Measurements from ENCODE around the gene MED31. TPM values are rescaled to one million over a fixed set of nuclear protein-coding genes. Genes with fewer than 3 reads are reported as not detected.

Gene MED31
- total and polyA plus RNA-seq, 2 experiments from 2014 or later = 8.9 to 70.0 TPM

DNA sequence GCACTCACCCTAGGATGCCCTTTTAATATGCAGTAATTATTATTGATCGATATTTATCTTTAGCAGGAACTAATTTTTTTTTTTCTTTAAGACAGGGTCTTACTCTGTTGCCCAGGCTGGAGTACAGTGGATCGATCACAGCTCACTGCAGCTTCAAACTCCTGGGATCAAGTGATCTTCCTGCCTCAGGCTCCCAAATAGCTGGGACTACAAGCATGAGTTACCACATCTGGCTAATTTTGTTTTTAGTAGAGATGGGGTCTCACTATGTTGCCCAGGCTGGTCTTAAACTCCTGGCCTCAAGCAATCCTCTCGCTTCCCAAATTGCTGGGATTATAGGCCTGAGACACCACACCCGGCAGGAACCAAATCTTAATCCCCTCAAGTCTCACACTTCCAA lies 40.2 kb downstream of the MED31 start:
- H3K4me3 ChIP-seq = no peak overlapping the region
- TF ChIP-seq EZH2 (IDR thresholded peaks at IDR 0.05; ENCODE audit: insufficient read depth, poor library complexity, severe bottlenecking) (no peak), EZH2phosphoT487 (IDR thresholded peaks at IDR 0.05; ENCODE audit: insufficient read depth, low read depth) (no peak)
- H4K20me1 ChIP-seq (ENCODE audit: insufficient read depth) = no peaks in the 10 kb centered on the region
- in situ Hi-C loops (cut with MboI) = no loop called here
- H3K9me2 ChIP-seq (ENCODE audit: insufficient read depth) = no peaks in the 10 kb centered on the region
- H3K36me3 ChIP-seq (ENCODE audit: low read depth) = peaks cover 37% of the 10 kb centered on the region
- no peak for DNase-seq
- H3K9me3 ChIP-seq (ENCODE audit: low read depth) = no peaks in the 10 kb centered on the region
- H3K4me1 ChIP-seq (ENCODE audit: insufficient read depth) = peaks cover 7% of the 10 kb centered on the region
- peaks cover 6% of the 10 kb centered on the region; the same call in 1 of the 2 replicates for H3F3A ChIP-seq (ENCODE audit: insufficient read depth)
- H3K27me3 ChIP-seq (replicated peaks; ENCODE audit: insufficient read depth) = no peaks in the 10 kb centered on the region
- no peak overlapping the region for H3K27ac ChIP-seq
- 94 to 96% methylated on average over 4 of the region's 4 CpGs for WGBS, 2 experiments (ENCODE audit: low coverage in 1 of 2, low lambda C conversion rate in 2 of 2, missing lambda C conversion rate in 2 of 2)
- no peak overlapping the region for H2AFZ ChIP-seq
- no peak overlapping the region for H3K9ac ChIP-seq
- peaks cover 25% of the 10 kb centered on the region for H3K79me2 ChIP-seq (ENCODE audit: insufficient read depth)
- H3K4me2 ChIP-seq (ENCODE audit: unreplicated experiment) = no peak overlapping the region

DNA sequence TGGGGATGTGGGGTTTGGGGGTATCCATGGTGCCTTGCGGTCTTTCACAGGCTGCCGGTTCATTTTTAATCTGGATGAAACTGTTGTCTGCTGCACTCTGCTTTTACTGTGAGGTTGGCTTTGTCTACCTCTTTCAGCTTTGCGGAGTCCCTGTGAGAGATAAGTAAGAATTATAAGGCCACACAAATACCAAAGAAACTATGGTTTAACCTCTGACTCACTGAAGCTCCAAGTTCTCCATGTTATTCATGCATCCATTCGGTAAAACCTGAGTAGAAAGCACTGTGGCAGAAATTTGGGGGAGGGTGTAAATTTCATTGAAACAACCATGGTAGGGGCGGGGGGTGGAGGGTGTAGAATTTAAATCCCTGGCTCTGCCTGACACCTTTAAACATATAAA lies 41.4 kb downstream of the MED31 start:
- 96 to 97% methylated on average over 5 of the region's 5 CpGs for WGBS, 2 experiments (ENCODE audit: low coverage in 1 of 2, low lambda C conversion rate in 2 of 2, missing lambda C conversion rate in 2 of 2)
- H3K4me3 ChIP-seq = no peak overlapping the region
- H3K27ac ChIP-seq = no peak overlapping the region
- peaks cover 37% of the 10 kb centered on the region for H3K36me3 ChIP-seq (ENCODE audit: low read depth)
- H4K20me1 ChIP-seq (ENCODE audit: insufficient read depth) = no peaks in the 10 kb centered on the region
- in situ Hi-C loops (cut with MboI) = no loop called here
- no peak overlapping the region for H3K4me2 ChIP-seq (ENCODE audit: unreplicated experiment)
- H3K4me1 ChIP-seq (ENCODE audit: insufficient read depth) = peaks cover 7% of the 10 kb centered on the region
- no peaks in the 10 kb centered on the region for H3K9me2 ChIP-seq (ENCODE audit: insufficient read depth)
- H3K27me3 ChIP-seq (replicated peaks; ENCODE audit: insufficient read depth) = no peaks in the 10 kb centered on the region
- TF ChIP-seq EZH2 (IDR thresholded peaks at IDR 0.05; ENCODE audit: insufficient read depth, poor library complexity, severe bottlenecking) (no peak), EZH2phosphoT487 (IDR thresholded peaks at IDR 0.05; ENCODE audit: insufficient read depth, low read depth) (no peak)
- no peak overlapping the region for H3K9ac ChIP-seq
- DNase-seq = no peak
- no peak overlapping the region for H2AFZ ChIP-seq
- H3K79me2 ChIP-seq (ENCODE audit: insufficient read depth) = peaks cover 22% of the 10 kb centered on the region
- H3K9me3 ChIP-seq (ENCODE audit: low read depth) = no peaks in the 10 kb centered on the region
- peaks cover 6% of the 10 kb centered on the region; the same call in 1 of the 2 replicates for H3F3A ChIP-seq (ENCODE audit: insufficient read depth)

DNA sequence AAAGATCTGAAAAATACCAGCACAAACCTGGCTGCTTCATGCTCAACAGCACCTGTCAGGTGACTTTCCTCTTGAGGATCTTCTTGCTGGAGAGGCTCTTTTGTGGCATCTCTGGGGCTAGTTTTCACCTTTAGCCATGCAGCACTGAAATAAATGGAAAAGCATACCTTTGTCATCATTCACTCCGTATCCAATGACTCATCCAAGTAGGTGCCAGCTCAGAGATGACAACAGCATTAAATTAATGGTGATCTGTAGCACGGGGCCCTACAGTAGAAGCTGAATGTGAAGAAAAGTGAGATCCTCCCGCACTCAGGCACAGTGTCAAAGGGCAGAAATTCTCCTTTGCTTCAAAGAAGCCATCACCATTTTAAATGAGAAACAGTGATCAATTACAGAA lies 43.1 kb downstream of the MED31 start:
- H4K20me1 ChIP-seq (ENCODE audit: insufficient read depth) = no peaks in the 10 kb centered on the region
- in situ Hi-C loops (cut with MboI) = no loop called here
- H3K4me2 ChIP-seq (ENCODE audit: unreplicated experiment) = no peak overlapping the region
- peaks cover 13% of the 10 kb centered on the region for H3K79me2 ChIP-seq (ENCODE audit: insufficient read depth)
- no peak overlapping the region for H2AFZ ChIP-seq
- DNase-seq = peak; percentile 73
- H3K9ac ChIP-seq = no peak overlapping the region
- H3F3A ChIP-seq (ENCODE audit: insufficient read depth) = no peaks in the 10 kb centered on the region
- H3K9me3 ChIP-seq (ENCODE audit: low read depth) = no peaks in the 10 kb centered on the region
- no peaks in the 10 kb centered on the region for H3K9me2 ChIP-seq (ENCODE audit: insufficient read depth)
- H3K4me1 ChIP-seq (ENCODE audit: insufficient read depth) = peaks cover 7% of the 10 kb centered on the region
- H3K27ac ChIP-seq = peak overlapping the region; percentile 30; the same call in 1 of the 2 replicates
- 35 to 41% methylated on average over 3 of the region's 3 CpGs for WGBS, 2 experiments (ENCODE audit: low coverage in 1 of 2, low lambda C conversion rate in 2 of 2, missing lambda C conversion rate in 2 of 2)
- no peak for TF ChIP-seq EZH2 (IDR thresholded peaks at IDR 0.05; ENCODE audit: insufficient read depth, poor library complexity, severe bottlenecking)
- no peak for TF ChIP-seq EZH2phosphoT487 (IDR thresholded peaks at IDR 0.05; ENCODE audit: insufficient read depth, low read depth)
- no peak overlapping the region for H3K4me3 ChIP-seq
- no peaks in the 10 kb centered on the region for H3K27me3 ChIP-seq (replicated peaks; ENCODE audit: insufficient read depth)
- H3K36me3 ChIP-seq (ENCODE audit: low read depth) = peaks cover 45% of the 10 kb centered on the region

DNA sequence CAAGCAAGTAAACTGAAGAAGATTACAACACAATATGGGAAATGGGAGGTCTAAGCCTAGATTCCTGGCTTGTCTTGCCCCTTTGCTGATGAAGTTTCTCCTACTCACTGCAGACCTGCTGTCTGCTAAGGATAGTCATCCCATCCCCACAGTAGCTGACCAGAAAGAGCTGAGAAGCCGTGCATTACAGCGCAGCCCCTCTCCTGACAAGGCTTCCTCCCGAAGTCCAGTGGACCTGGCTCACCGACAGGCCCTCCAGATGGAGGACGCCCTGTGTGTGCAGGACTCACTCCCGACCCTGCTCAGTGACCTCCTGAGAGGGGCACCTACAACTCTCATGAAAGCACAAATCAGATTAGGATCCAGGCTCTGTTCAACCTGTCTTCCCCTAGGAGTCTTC lies 46.3 kb downstream of the MED31 start:
- in situ Hi-C loops (cut with MboI) = no loop called here
- peaks cover 58% of the 10 kb centered on the region for H3K36me3 ChIP-seq (ENCODE audit: low read depth)

More for the DNA sequence above, 46.3 kb downstream of the MED31 start:
- 97 to 99% methylated on average over 6 of the region's 6 CpGs for WGBS, 2 experiments (ENCODE audit: low coverage in 1 of 2, low lambda C conversion rate in 2 of 2, missing lambda C conversion rate in 2 of 2)
- peaks cover 7% of the 10 kb centered on the region for H3K4me1 ChIP-seq (ENCODE audit: insufficient read depth)
- no peaks in the 10 kb centered on the region for H3F3A ChIP-seq (ENCODE audit: insufficient read depth)
- H2AFZ ChIP-seq = no peak overlapping the region
- H3K9ac ChIP-seq = no peak overlapping the region
- no peaks in the 10 kb centered on the region for H3K9me2 ChIP-seq (ENCODE audit: insufficient read depth)
- H4K20me1 ChIP-seq (ENCODE audit: insufficient read depth) = no peaks in the 10 kb centered on the region
- no peaks in the 10 kb centered on the region for H3K9me3 ChIP-seq (ENCODE audit: low read depth)
- no peak overlapping the region for H3K27ac ChIP-seq
- no peaks in the 10 kb centered on the region for H3K27me3 ChIP-seq (replicated peaks; ENCODE audit: insufficient read depth)
- no peak for DNase-seq
- no peak overlapping the region for H3K4me2 ChIP-seq (ENCODE audit: unreplicated experiment)
- no peak for TF ChIP-seq EZH2phosphoT487 (IDR thresholded peaks at IDR 0.05; ENCODE audit: insufficient read depth, low read depth)
- no peak for TF ChIP-seq EZH2 (IDR thresholded peaks at IDR 0.05; ENCODE audit: insufficient read depth, poor library complexity, severe bottlenecking)
- no peak overlapping the region for H3K4me3 ChIP-seq
- peaks cover 28% of the 10 kb centered on the region for H3K79me2 ChIP-seq (ENCODE audit: insufficient read depth)
